KOPT-K1 (cell line): ENCODE measurements around the gene LRRTM4.
"Not testable (repeated sequence)": the region's sequence is repeated elsewhere in the genome, so short reads cannot be mapped to it uniquely, and the experiment has no call there.

Experiments used
- H3K27ac ChIP-seq: fragments of 200-600 bp; sonication (generic); 2 replicates; pipeline ENCODE4 v1.5.1; 2016; ENCODE audit warnings: antibody characterized with exemption, mild to moderate bottlenecking, low read depth, low read length; ENCODE audit not compliant: poor library complexity, severe bottlenecking
- H3K36me3 ChIP-seq: fragments of 200-600 bp; sonication (generic); 2 replicates; pipeline ENCODE4 v1.5.1; 2017; ENCODE audit warnings: antibody characterized with exemption, mild to moderate bottlenecking, low read length, moderate library complexity; ENCODE audit not compliant: insufficient read depth
- H3K9me3 ChIP-seq: fragments of 200-600 bp; sonication (generic); 2 replicates; pipeline ENCODE4 v1.5.1; 2017; ENCODE audit warnings: antibody characterized with exemption, low read length, mild to moderate bottlenecking; ENCODE audit not compliant: insufficient read depth, poor library complexity, severe bottlenecking

Gene LRRTM4

GRCh38 chr2:77127345-77127744 lies 394.8 kb downstream of the LRRTM4 start:
- Histone ChIP-seq H3K9me3 (no peaks in the 10 kb centered on the region), H3K36me3 (no peaks in the 10 kb centered on the region), H3K27ac (no peak overlapping the region)

DNA sequence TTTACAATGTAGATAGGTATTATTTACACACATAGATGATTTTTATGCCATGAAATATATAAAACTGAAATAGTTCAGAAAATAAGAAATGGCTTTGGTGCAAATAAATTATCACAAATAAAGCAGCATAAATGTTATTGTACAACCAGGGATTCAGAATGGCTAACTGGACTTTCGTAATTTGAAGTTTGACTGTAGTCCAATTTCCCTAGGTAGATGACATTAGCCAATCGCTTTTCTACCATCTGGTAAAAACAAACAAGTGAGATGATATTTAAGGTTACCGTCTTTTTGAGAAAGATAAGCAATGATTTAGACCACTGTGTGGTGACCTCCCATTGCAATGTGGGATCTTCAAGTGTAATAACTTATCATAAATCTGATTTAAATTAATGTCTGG lies 400.7 kb downstream of the LRRTM4 start:
- Histone ChIP-seq H3K9me3 (no peaks in the 10 kb centered on the region), H3K27ac (no peak overlapping the region), H3K36me3 (no peaks in the 10 kb centered on the region)

DNA sequence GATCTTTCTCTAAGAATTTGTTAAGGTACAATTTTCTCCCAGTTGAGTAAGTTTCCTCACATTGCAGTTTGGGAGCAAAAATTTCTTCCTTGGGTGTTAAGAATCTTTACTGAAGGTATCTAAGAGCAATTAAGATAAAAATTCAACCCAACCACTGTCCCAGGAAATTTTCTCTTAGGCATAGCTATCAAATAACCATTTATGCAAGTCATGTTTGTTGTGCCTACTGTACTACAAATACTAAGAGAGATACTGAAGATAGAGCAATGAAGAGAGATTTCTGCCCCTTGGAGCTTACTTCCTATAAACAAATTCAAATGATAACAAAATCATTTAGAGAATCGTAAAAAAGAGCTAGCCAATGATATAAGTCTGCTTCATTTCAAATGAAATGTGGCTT lies 402.8 kb downstream of the LRRTM4 start:
- no peaks in the 10 kb centered on the region for H3K9me3 ChIP-seq
- no peak overlapping the region for H3K27ac ChIP-seq
- H3K36me3 ChIP-seq, result no peaks in the 10 kb centered on the region

DNA sequence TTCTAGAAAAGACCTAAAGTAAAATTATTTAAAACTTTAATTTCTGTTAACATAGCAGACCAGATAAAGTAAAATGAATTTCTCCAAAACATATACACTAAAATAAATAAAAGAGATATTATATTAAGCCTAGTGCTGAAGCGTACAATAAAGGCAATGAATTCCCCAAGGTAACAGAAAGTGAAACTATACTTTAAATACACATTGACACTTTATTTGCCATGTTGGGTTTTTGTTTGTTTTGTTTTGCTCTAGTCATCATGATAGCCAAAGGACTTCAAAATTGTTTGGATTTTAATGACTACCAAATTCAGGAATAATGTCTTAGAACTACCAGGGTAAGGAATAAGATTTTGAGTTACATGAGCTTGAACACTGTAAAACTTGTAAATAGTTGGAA lies 413.3 kb downstream of the LRRTM4 start:
- Histone ChIP-seq H3K27ac (no peak overlapping the region), H3K36me3 (no peaks in the 10 kb centered on the region), H3K9me3 (no peaks in the 10 kb centered on the region)

DNA sequence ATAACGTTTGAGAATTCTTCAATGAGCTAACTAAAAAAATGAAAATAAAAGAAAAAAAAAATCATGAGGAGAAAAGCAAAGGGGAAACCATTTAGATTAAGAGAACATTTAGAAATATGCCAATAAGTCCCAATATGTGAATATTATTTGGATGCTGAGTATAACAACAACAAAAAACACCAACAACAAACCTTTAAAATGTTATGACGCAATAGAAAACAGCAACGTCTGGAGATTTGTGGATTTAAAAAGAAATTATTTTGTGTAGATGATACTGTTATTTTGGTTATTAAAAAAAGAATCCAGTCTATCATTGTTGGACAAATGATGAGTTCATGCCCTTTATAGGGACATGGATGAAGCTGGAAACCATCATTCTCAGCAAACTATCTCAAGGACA lies 417.2 kb downstream of the LRRTM4 start:
- Histone ChIP-seq H3K27ac (no peak overlapping the region), H3K9me3 (no peaks in the 10 kb centered on the region), H3K36me3 (no peaks in the 10 kb centered on the region)

- H3K9me3 ChIP-seq, result no peaks in the 10 kb centered on the region
- H3K27ac ChIP-seq, result no peak overlapping the region
- H3K36me3 ChIP-seq, result no peaks in the 10 kb centered on the region
These were observed 417.6 kb downstream of the LRRTM4 start for GRCh38 chr2:77104554-77104953.

DNA sequence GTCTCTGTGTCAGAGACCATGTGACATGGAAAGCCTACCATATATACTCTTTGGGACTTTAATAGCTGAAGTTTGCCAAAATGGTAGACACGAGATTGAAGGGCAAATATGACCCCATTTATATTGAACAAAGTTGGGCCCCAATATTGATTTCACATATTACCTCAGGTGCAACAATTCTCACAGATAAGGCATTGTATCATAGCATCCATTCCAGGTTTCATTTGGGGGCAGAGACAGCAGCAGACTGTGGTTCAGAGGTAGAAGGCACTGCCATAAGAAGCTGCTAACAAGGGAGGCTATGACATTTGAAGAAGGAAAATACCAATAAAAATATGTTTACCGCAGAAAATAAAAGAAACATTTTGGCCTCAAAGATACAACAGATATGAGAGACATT lies 419.2 kb downstream of the LRRTM4 start:
- H3K27ac ChIP-seq, result no peak overlapping the region
- no peaks in the 10 kb centered on the region for H3K36me3 ChIP-seq
- no peaks in the 10 kb centered on the region for H3K9me3 ChIP-seq

- H3K36me3 ChIP-seq, result no peaks in the 10 kb centered on the region
- H3K27ac ChIP-seq, result no peak overlapping the region
- no peaks in the 10 kb centered on the region for H3K9me3 ChIP-seq
These were observed 420.3 kb downstream of the LRRTM4 start for GRCh38 chr2:77101796-77102452.

GRCh38 chr2:77099961-77100360 lies 422.2 kb downstream of the LRRTM4 start:
- H3K27ac ChIP-seq, result no peak overlapping the region
- no peaks in the 10 kb centered on the region for H3K9me3 ChIP-seq
- no peaks in the 10 kb centered on the region for H3K36me3 ChIP-seq

DNA sequence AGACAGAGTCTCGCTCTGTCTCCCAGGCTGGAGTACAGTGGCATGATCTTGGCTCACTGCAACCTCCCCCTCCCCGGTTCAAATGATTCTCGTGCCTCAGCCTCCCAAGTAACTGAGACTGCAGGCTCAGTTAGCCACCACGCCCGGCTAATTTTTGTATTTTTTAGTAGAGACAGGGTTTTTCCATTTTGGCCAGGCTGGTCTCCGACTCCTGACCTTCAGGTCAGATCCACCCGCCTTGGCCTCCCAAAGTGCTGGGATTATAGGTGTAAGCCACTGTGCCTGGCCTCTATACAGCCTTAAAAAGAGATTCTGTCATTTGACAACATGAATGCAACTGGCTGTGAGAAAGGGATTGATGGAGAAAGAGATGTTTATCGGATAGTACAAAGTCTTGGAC lies 426.7 kb downstream of the LRRTM4 start:
- not testable (repeated sequence) for H3K9me3 ChIP-seq, H3K27ac ChIP-seq, H3K36me3 ChIP-seq

GRCh38 chr2:77095096-77095495 lies 427.1 kb downstream of the LRRTM4 start:
- Histone ChIP-seq H3K27ac (no peak overlapping the region), H3K36me3 (no peaks in the 10 kb centered on the region), H3K9me3 (no peaks in the 10 kb centered on the region)

DNA sequence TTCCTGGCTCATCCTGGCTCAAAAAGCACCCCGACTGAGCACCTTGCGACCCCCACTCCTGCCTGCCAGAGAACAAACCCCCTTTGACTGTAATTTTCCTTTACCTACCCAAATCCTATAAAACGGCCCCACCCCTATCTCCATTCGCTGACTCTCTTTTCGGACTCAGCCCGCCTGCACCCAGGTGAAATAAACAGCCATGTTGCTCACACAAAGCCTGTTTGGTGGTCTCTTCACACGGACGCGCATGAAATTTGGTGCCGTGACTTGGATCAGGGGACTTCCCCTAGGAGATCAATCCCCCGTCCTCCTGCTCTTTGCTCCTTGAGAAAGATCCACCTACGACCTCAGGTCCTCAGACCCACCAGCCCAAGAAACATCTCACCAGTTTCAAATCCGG lies 433.8 kb downstream of the LRRTM4 start:
- H3K9me3 ChIP-seq, H3K36me3 ChIP-seq, H3K27ac ChIP-seq: not testable (repeated sequence)

GRCh38 chr2:77087987-77088414 lies 434.2 kb downstream of the LRRTM4 start:
- Histone ChIP-seq H3K27ac (no peak overlapping the region), H3K9me3 (no peaks in the 10 kb centered on the region), H3K36me3 (no peaks in the 10 kb centered on the region)

GRCh38 chr2:77086478-77086877 lies 435.7 kb downstream of the LRRTM4 start:
- H3K9me3 ChIP-seq, result no peaks in the 10 kb centered on the region
- H3K27ac ChIP-seq, result no peak overlapping the region
- H3K36me3 ChIP-seq, result no peaks in the 10 kb centered on the region

- no peak overlapping the region for H3K27ac ChIP-seq
These were observed 436.1 kb downstream of the LRRTM4 start for GRCh38 chr2:77086051-77086450.

GRCh38 chr2:77085561-77085960 lies 436.6 kb downstream of the LRRTM4 start:
- no peaks in the 10 kb centered on the region for H3K9me3 ChIP-seq
- H3K27ac ChIP-seq, result no peak overlapping the region
- H3K36me3 ChIP-seq, result no peaks in the 10 kb centered on the region

More at GRCh38 chr2:77086051-77086450, 436.1 kb downstream of the LRRTM4 start:
- H3K9me3 ChIP-seq, result no peaks in the 10 kb centered on the region
- no peaks in the 10 kb centered on the region for H3K36me3 ChIP-seq
